Measurements from ENCODE around the gene RBM17. TPM values are rescaled to one million over a fixed set of nuclear protein-coding genes. Genes with fewer than 3 reads are reported as not detected.

RBM17 gene
- total and polyA plus RNA-seq, 2 of the 13 experiments (the other 11 are each of a cell fraction or from before 2014, with no cell fraction given) = 30.7 to 77.5 TPM

- TF ChIP-seq, protein P1, sequence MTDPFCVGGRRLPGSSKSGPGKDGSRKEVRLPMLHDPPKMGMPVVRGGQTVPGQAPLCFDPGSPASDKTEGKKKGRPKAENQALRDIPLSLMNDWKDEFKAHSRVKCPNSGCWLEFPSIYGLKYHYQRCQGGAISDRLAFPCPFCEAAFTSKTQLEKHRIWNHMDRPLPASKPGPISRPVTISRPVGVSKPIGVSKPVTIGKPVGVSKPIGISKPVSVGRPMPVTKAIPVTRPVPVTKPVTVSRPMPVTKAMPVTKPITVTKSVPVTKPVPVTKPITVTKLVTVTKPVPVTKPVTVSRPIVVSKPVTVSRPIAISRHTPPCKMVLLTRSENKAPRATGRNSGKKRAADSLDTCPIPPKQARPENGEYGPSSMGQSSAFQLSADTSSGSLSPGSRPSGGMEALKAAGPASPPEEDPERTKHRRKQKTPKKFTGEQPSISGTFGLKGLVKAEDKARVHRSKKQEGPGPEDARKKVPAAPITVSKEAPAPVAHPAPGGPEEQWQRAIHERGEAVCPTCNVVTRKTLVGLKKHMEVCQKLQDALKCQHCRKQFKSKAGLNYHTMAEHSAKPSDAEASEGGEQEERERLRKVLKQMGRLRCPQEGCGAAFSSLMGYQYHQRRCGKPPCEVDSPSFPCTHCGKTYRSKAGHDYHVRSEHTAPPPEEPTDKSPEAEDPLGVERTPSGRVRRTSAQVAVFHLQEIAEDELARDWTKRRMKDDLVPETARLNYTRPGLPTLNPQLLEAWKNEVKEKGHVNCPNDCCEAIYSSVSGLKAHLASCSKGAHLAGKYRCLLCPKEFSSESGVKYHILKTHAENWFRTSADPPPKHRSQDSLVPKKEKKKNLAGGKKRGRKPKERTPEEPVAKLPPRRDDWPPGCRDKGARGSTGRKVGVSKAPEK (CRISPR knock-in tag; IDR thresholded peaks at IDR 0.05; ENCODE audit: borderline replicate concordance) = no peak
Measured at GRCh38 chr10:6045314-6045848, 43.5 kb upstream of the RBM17 start (continued).

GRCh38 chr10:6045878-6046772 is 42.7 kb upstream of the RBM17 start:
- ATAC-seq = no peak
- Histone ChIP-seq H3K27me3 (ENCODE audit: control insufficient read depth in 1 of 2, insufficient read depth in 2 of 2, low read length in 2 of 2) (peaks cover 1 to 12% of the 10 kb centered on the region in 2 experiments; a peak in 2 of 5 replicates), H3K79me2 (ENCODE audit: insufficient read depth, low read length) (no peaks in the 10 kb centered on the region), H4K20me1 (ENCODE audit: insufficient read depth, low read length) (no peaks in the 10 kb centered on the region), H3K9me3 (ENCODE audit: low read length) (no peaks in the 10 kb centered on the region), H3K27ac (ENCODE audit: extremely low read length, insufficient read depth, low read length) (no peak overlapping the region), H3K4me1 (ENCODE audit: insufficient read depth, low read length) (peaks cover 13% of the 10 kb centered on the region), H3K4me2 (ENCODE audit: low read depth, low read length) (no peak overlapping the region), H3K36me3 (replicated peaks in 1 of 2; ENCODE audit: control insufficient read depth in 1 of 2, insufficient read depth in 2 of 2, low read length in 2 of 2) (no peaks in the 10 kb centered on the region), H2AFZ (ENCODE audit: low read length) (no peak overlapping the region), H3K9ac (ENCODE audit: insufficient read depth, low read depth, low read length) (no peak overlapping the region), H3K4me3 (replicated peaks in 1 of 3; ENCODE audit: insufficient read depth in 1 of 3, low read depth in 2 of 3, low read length in 3 of 3) (no peak overlapping the region)
- BruUV-seq (replicated peaks) = no TSS peak
- no peak for DNase-seq (ENCODE audit: low spot score)
- CTCF ChIA-PET (ENCODE audit: low intra/inter-chr PET ratio, low total read pairs) = no interaction called here
- in situ Hi-C loops (cut with HindIII; ENCODE audit: extremely low pct_ligation_motif_present, low pct_unique_long_range_greater_than_20kb) = no loop called here
- WGBS (ENCODE audit: low lambda C conversion rate) = 7% methylated on average over 8 of the region's 9 CpGs
- intact Hi-C loops (cut with micrococcal nuclease; ENCODE audit: unreplicated experiment) = no loop called here
- POLR2A ChIA-PET = no interaction called here
- no peak for FAIRE-seq
- TF ChIP-seq SMAD3 (CRISPR knock-in tag; IDR thresholded peaks at IDR 0.05) (no peak), ZKSCAN1 (IDR thresholded peaks at IDR 0.05; ENCODE audit: low read length) (no peak), MTF1 (CRISPR knock-in tag; IDR thresholded peaks at IDR 0.05) (no peak), ZMAT5 (CRISPR knock-in tag; IDR thresholded peaks at IDR 0.05; ENCODE audit: borderline replicate concordance, low read depth) (no peak), ZNF18 (CRISPR knock-in tag; IDR thresholded peaks at IDR 0.05; ENCODE audit: insufficient replicate concordance) (no peak), KLF16 (CRISPR knock-in tag; IDR thresholded peaks at IDR 0.05) (no peak), RFX3 (CRISPR knock-in tag; IDR thresholded peaks at IDR 0.05) (no peak), IRF2 (CRISPR knock-in tag; IDR thresholded peaks at IDR 0.05) (no peak)
- TF ChIP-seq, protein P2, sequence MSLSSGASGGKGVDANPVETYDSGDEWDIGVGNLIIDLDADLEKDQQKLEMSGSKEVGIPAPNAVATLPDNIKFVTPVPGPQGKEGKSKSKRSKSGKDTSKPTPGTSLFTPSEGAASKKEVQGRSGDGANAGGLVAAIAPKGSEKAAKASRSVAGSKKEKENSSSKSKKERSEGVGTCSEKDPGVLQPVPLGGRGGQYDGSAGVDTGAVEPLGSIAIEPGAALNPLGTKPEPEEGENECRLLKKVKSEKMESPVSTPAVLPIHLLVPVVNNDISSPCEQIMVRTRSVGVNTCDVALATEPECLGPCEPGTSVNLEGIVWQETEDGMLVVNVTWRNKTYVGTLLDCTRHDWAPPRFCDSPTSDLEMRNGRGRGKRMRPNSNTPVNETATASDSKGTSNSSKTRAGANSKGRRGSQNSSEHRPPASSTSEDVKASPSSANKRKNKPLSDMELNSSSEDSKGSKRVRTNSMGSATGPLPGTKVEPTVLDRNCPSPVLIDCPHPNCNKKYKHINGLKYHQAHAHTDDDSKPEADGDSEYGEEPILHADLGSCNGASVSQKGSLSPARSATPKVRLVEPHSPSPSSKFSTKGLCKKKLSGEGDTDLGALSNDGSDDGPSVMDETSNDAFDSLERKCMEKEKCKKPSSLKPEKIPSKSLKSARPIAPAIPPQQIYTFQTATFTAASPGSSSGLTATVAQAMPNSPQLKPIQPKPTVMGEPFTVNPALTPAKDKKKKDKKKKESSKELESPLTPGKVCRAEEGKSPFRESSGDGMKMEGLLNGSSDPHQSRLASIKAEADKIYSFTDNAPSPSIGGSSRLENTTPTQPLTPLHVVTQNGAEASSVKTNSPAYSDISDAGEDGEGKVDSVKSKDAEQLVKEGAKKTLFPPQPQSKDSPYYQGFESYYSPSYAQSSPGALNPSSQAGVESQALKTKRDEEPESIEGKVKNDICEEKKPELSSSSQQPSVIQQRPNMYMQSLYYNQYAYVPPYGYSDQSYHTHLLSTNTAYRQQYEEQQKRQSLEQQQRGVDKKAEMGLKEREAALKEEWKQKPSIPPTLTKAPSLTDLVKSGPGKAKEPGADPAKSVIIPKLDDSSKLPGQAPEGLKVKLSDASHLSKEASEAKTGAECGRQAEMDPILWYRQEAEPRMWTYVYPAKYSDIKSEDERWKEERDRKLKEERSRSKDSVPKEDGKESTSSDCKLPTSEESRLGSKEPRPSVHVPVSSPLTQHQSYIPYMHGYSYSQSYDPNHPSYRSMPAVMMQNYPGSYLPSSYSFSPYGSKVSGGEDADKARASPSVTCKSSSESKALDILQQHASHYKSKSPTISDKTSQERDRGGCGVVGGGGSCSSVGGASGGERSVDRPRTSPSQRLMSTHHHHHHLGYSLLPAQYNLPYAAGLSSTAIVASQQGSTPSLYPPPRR (CRISPR knock-in tag; IDR thresholded peaks at IDR 0.05; ENCODE audit: borderline replicate concordance) = no peak

Measured in HepG2 (cell line).